ENCODE measurements around the gene MALRD1. TPM values are rescaled to one million over a fixed set of nuclear protein-coding genes. Genes with fewer than 3 reads are reported as not detected.

The MALRD1 gene
- total RNA-seq, 1 experiment from 2014 or later = not detected

DNA sequence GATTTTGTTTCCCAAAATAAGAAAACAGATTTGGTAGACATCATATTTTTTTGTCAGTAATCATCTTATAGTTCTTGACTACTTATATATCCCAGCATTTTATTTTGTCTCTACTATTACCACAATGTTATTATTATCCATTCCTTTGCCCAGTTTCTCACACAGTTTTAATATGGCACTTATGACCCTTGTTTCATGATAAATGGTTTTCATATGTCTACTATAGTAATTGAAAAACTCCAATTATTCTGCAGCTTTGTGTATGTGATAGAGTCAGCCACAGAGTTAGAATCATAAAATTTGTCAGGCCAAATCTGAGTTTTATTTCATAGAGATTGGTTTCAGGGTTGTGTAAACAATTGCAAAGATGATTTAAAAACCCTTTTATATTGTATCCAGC, 203.9 kb downstream of the MALRD1 start:
- no TSS peak for BruUV-seq (replicated peaks)
- Mint-ChIP-seq H3K9me3 (ENCODE audit: unreplicated experiment) (peaks cover 8% of the 10 kb centered on the region), H3K27ac (ENCODE audit: low read depth, unreplicated experiment) (no peak overlapping the region), H3K4me3 (ENCODE audit: unreplicated experiment) (no peak overlapping the region), H3K4me1 (ENCODE audit: insufficient read depth, unreplicated experiment) (no peaks in the 10 kb centered on the region), H3K27me3 (ENCODE audit: insufficient read depth, unreplicated experiment) (no peaks in the 10 kb centered on the region), H3K36me3 (ENCODE audit: insufficient read depth, unreplicated experiment) (no peaks in the 10 kb centered on the region)
- no peak for DNase-seq (ENCODE audit: unreplicated experiment)
- POLR2A ChIA-PET = no interaction called here
- TF ChIP-seq, protein P1, sequence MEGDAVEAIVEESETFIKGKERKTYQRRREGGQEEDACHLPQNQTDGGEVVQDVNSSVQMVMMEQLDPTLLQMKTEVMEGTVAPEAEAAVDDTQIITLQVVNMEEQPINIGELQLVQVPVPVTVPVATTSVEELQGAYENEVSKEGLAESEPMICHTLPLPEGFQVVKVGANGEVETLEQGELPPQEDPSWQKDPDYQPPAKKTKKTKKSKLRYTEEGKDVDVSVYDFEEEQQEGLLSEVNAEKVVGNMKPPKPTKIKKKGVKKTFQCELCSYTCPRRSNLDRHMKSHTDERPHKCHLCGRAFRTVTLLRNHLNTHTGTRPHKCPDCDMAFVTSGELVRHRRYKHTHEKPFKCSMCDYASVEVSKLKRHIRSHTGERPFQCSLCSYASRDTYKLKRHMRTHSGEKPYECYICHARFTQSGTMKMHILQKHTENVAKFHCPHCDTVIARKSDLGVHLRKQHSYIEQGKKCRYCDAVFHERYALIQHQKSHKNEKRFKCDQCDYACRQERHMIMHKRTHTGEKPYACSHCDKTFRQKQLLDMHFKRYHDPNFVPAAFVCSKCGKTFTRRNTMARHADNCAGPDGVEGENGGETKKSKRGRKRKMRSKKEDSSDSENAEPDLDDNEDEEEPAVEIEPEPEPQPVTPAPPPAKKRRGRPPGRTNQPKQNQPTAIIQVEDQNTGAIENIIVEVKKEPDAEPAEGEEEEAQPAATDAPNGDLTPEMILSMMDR (IDR thresholded peaks at IDR 0.05; ENCODE audit: unreplicated experiment) = no peak
- intact Hi-C loops (cut with micrococcal nuclease) = no loop called here
- CTCF ChIA-PET = no interaction called here

DNA sequence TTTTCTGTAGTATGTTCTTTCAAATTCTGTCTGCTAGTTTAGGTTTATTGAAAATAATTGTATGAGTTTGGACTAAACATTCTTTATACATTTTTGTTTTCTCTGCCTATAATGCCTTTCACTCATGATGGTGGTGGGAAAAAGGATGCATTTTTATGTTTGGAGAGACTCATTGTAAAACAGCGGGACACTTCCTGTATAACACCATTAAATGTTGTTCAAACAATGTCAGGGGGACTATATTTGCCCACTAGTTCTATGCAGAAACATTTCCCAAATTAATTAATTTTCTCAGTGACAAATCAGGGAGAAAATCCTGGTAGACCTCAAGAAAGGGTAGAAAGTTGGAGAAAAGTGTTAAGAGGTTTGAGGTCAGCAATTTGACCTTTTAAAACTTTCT, 207.7 kb downstream of the MALRD1 start:
- intact Hi-C loops (cut with micrococcal nuclease) = no loop called here
- Mint-ChIP-seq H3K27ac (ENCODE audit: low read depth, unreplicated experiment) (no peak overlapping the region), H3K27me3 (ENCODE audit: insufficient read depth, unreplicated experiment) (no peaks in the 10 kb centered on the region), H3K9me3 (ENCODE audit: unreplicated experiment) (peaks cover 8% of the 10 kb centered on the region), H3K4me3 (ENCODE audit: unreplicated experiment) (no peak overlapping the region), H3K4me1 (ENCODE audit: insufficient read depth, unreplicated experiment) (no peaks in the 10 kb centered on the region), H3K36me3 (ENCODE audit: insufficient read depth, unreplicated experiment) (no peaks in the 10 kb centered on the region)
- ChIA-PET CTCF (no interaction called here), POLR2A (no interaction called here)
- TF ChIP-seq, protein P1 (IDR thresholded peaks at IDR 0.05; ENCODE audit: unreplicated experiment) = no peak
- BruUV-seq (replicated peaks) = no TSS peak
- no peak for DNase-seq (ENCODE audit: unreplicated experiment)

- no TSS peak for BruUV-seq (replicated peaks)
- TF ChIP-seq, protein P1 (IDR thresholded peaks at IDR 0.05; ENCODE audit: unreplicated experiment) = no peak
- Mint-ChIP-seq H3K27ac (ENCODE audit: low read depth, unreplicated experiment) (no peak overlapping the region), H3K27me3 (ENCODE audit: insufficient read depth, unreplicated experiment) (no peaks in the 10 kb centered on the region), H3K4me1 (ENCODE audit: insufficient read depth, unreplicated experiment) (no peaks in the 10 kb centered on the region), H3K9me3 (ENCODE audit: unreplicated experiment) (peaks cover 16% of the 10 kb centered on the region), H3K36me3 (ENCODE audit: insufficient read depth, unreplicated experiment) (no peaks in the 10 kb centered on the region), H3K4me3 (ENCODE audit: unreplicated experiment) (no peak overlapping the region)
- ChIA-PET POLR2A (no interaction called here), CTCF (interaction anchor here (0.6 kb wide), 1 partner anchor 19 kb away, joined by 3 read pairs; no protein-coding TSS in a partner anchor)
- intact Hi-C loops (cut with micrococcal nuclease) = no loop called here
- no peak for DNase-seq (ENCODE audit: unreplicated experiment)
Observed at GRCh38 chr10:19263262-19263661, 214.7 kb downstream of the MALRD1 start.

- Mint-ChIP-seq H3K4me3 (ENCODE audit: unreplicated experiment) (no peak overlapping the region), H3K9me3 (ENCODE audit: unreplicated experiment) (no peaks in the 10 kb centered on the region), H3K4me1 (ENCODE audit: insufficient read depth, unreplicated experiment) (no peaks in the 10 kb centered on the region), H3K27ac (ENCODE audit: low read depth, unreplicated experiment) (no peak overlapping the region), H3K36me3 (ENCODE audit: insufficient read depth, unreplicated experiment) (no peaks in the 10 kb centered on the region), H3K27me3 (ENCODE audit: insufficient read depth, unreplicated experiment) (no peaks in the 10 kb centered on the region)
- ChIA-PET POLR2A (no interaction called here), CTCF (no interaction called here)
- no peak for DNase-seq (ENCODE audit: unreplicated experiment)
- TF ChIP-seq, protein P1 (IDR thresholded peaks at IDR 0.05; ENCODE audit: unreplicated experiment) = no peak
- intact Hi-C loops (cut with micrococcal nuclease) = no loop called here
- no TSS peak for BruUV-seq (replicated peaks)
Observed at GRCh38 chr10:19283285-19283684, 234.7 kb downstream of the MALRD1 start.

Data from MCF 10A (cell line).